K562 (cell line): Measurements from ENCODE around the gene RING1. TPM values are rescaled to one million over a fixed set of nuclear protein-coding genes. Genes with fewer than 3 reads are reported as not detected.
A peak's percentile ranks its signal among the peaks of the same experiment; 100 is the strongest.

Source experiments
- CHD7 ChIP-seq: fragments of 200-600 bp; sonication (generic); IDR thresholded peaks from one replicate; pipeline ENCODE4 v1.6.1; 2012; ENCODE audit warnings: mild to moderate bottlenecking, low read depth, low read length, inconsistent platforms
- DMBX1 ChIP-seq: fragments of 250-450 bp; sonication (Bioruptor Pico); IDR thresholded peaks from 2 replicates; pipeline ENCODE4 v1.8.0; 2022; ENCODE audit warnings: inconsistent platforms, mild to moderate bottlenecking, moderate library complexity, borderline replicate concordance
- NCOA6 ChIP-seq: fragments of 450-650 bp; IDR thresholded peaks from 2 replicates; pipeline ENCODE4 v1.6.1; 2017; ENCODE audit warnings: mild to moderate bottlenecking
- NFE2 ChIP-seq: IDR thresholded peaks from 2 replicates; pipeline ENCODE4 v1.6.1; 2014; ENCODE audit warnings: antibody characterized with exemption, low read depth
- PCBP2 ChIP-seq: fragments of 200-400 bp; formaldehyde crosslinking; IDR thresholded peaks from 2 replicates; pipeline ENCODE4 v1.6.1; 2018; ENCODE audit warnings: low read length, low read depth, mild to moderate bottlenecking, moderate library complexity; ENCODE audit not compliant: poor library complexity, severe bottlenecking
- PPARD ChIP-seq: fragments of 250-450 bp; sonication (Bioruptor Pico); IDR thresholded peaks from 2 replicates; pipeline ENCODE4 v1.8.0; 2022; ENCODE audit warnings: inconsistent platforms, mild to moderate bottlenecking, moderate library complexity
- RBM14 ChIP-seq: fragments of 200-400 bp; formaldehyde crosslinking; IDR thresholded peaks from 2 replicates; pipeline ENCODE4 v1.6.1; 2018; ENCODE audit warnings: low read depth, mild to moderate bottlenecking, low read length, moderate library complexity, borderline replicate concordance; ENCODE audit not compliant: insufficient read depth
- TRIM24 ChIP-seq, 2 experiments: fragments of 450-650 bp; IDR thresholded peaks; 2 replicates each; pipeline ENCODE4 v1.6.1; 2016
- ZNF175 ChIP-seq: fragments of 200-800 bp; sonication (Bioruptor generic); IDR thresholded peaks from 2 replicates; pipeline ENCODE4 v1.6.1; 2016; ENCODE audit warnings: low read depth, mild to moderate bottlenecking, missing genetic modification characterization, missing compliant biosample characterization
- ZNF184 ChIP-seq: sonication (generic); formaldehyde crosslinking; IDR thresholded peaks from 2 replicates; pipeline ENCODE4 v1.5.0; 2020; ENCODE audit warnings: missing genetic modification reagents
- ZNF253 ChIP-seq: fragments of 250-450 bp; sonication (Bioruptor Pico); conservative IDR thresholded peaks from 2 replicates; pipeline ENCODE4 v1.6.1; 2021; ENCODE audit warnings: mild to moderate bottlenecking
- polyA plus RNA-seq, 8 experiments: library from polyadenylated mRNA; depleted of rRNA in 4 of 8; stranded (reverse) in 5 of 8; unstranded in 3 of 8; fragments of >200 nt; fragmentation: Nextera tagmentation in 2 of 8; fragmentation: Illumina TruSeq in 1 of 8; extraction: Ambion mirVana in 2 of 8; extraction: Trizol in 1 of 8; gene quantifications; 2 replicates each; pipeline versions ENCODE4 v1.2.1 to v1.2.3, GENCODE V29; 2011 to 2014; ENCODE audit warnings: inconsistent platforms in 1 of 8, missing spikeins in 1 of 8
- total RNA-seq, 7 experiments: library from RNA; depleted of rRNA in 6 of 7; stranded (reverse); fragments of >200 nt in 6 of 7; fragmentation: Illumina TruSeq in 2 of 7; extraction: Trizol in 2 of 7; gene quantifications; 2 replicates each; pipeline versions ENCODE4 v1.2.1 to v1.2.3, GENCODE V29; 2011 to 2021; ENCODE audit warnings: low replicate concordance in 1 of 7
- TF ChIP-seq, protein P1 (sequence below): fragments of 450-650 bp; formaldehyde crosslinking; IDR thresholded peaks from 2 replicates; pipeline ENCODE4 v1.4.0; 2020; ENCODE audit warnings: mild to moderate bottlenecking
- TF ChIP-seq, protein P2 (sequence below): fragments of 250-450 bp; sonication (Bioruptor Pico); IDR thresholded peaks from 2 replicates; pipeline ENCODE4 v1.8.0; 2021; ENCODE audit warnings: moderate library complexity, mild to moderate bottlenecking, inconsistent platforms

Gene RING1
- total and polyA plus RNA-seq, 9 of the 15 experiments (the other 6 are each of a cell fraction or from before 2014, with no cell fraction given), result 4.2 to 59.1 (median 36.9) TPM

DNA sequence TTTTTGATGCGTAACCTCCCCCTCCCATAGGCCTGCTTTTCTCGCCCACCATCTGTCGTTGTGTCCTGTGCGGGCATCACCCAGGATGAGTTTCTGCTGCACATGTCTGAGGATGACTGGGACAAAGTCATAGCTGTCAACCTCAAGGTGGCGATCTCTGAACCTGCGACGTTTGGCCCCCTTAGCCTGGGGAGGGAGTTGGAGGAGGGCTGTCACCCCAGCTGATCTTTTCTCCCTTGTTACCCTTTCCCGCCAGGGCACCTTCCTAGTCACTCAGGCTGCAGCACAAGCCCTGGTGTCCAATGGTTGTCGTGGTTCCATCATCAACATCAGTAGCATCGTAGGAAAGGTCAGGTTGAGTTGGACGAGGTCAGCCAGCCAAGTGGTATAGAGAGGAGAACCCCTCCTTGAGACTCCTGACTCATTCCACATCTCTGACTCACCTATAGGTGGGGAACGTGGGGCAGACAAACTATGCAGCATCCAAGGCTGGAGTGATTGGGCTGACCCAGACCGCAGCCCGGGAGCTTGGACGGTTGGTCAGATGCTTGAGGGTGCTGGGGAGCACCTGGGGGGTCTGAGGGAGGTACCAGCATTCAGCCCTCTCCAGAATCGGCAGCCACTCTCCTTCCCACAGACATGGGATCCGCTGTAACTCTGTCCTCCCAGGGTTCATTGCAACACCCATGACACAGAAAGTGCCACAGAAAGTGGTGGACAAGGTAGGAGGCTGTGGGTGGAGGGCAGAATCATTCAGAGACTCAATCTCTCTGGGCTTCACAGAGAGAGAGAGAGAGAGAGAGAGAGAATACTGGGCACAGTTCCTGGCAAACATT lies 2.9 kb upstream of the RING1 start (continued):
- TF ChIP-seq CHD7 (no peak), DMBX1 (CRISPR knock-in tag) (no peak), PCBP2 (no peak), TRIM24 (IDR thresholded peaks at IDR 0.05) (no peak), NFE2 (peak; percentile 19; the same call in 1 of the 2 replicates), RBM14 (no peak), ZNF184 (CRISPR knock-in tag) (no peak), NCOA6 (no peak), PPARD (CRISPR knock-in tag) (no peak), ZNF253 (CRISPR knock-in tag) (no peak), ZNF175 (CRISPR knock-in tag) (no peak)
- TF ChIP-seq, protein P1, sequence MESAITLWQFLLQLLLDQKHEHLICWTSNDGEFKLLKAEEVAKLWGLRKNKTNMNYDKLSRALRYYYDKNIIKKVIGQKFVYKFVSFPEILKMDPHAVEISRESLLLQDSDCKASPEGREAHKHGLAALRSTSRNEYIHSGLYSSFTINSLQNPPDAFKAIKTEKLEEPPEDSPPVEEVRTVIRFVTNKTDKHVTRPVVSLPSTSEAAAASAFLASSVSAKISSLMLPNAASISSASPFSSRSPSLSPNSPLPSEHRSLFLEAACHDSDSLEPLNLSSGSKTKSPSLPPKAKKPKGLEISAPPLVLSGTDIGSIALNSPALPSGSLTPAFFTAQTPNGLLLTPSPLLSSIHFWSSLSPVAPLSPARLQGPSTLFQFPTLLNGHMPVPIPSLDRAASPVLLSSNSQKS, result no peak
- TF ChIP-seq, protein P2, sequence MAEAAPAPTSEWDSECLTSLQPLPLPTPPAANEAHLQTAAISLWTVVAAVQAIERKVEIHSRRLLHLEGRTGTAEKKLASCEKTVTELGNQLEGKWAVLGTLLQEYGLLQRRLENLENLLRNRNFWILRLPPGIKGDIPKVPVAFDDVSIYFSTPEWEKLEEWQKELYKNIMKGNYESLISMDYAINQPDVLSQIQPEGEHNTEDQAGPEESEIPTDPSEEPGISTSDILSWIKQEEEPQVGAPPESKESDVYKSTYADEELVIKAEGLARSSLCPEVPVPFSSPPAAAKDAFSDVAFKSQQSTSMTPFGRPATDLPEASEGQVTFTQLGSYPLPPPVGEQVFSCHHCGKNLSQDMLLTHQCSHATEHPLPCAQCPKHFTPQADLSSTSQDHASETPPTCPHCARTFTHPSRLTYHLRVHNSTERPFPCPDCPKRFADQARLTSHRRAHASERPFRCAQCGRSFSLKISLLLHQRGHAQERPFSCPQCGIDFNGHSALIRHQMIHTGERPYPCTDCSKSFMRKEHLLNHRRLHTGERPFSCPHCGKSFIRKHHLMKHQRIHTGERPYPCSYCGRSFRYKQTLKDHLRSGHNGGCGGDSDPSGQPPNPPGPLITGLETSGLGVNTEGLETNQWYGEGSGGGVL (CRISPR knock-in tag), result no peak
